MM.1S (cell line): ENCODE data around the gene NMD3.

Experiments
- CTCF ChIP-seq: fragments of 300-600 bp; sonication (generic); IDR thresholded peaks from 2 replicates; pipeline ENCODE4 v1.5.1; 2016; ENCODE audit warnings: antibody characterized with exemption, low read length, mixed read lengths
- EZH2 ChIP-seq: fragments of 300-600 bp; sonication (generic); optimal IDR thresholded peaks from 2 replicates; pipeline ENCODE3; 2017; ENCODE audit warnings: low read depth, mild to moderate bottlenecking, antibody characterized with exemption, low read length, mixed read lengths

- TF ChIP-seq CTCF, result no peak
- TF ChIP-seq EZH2, result no peak
Observed at GRCh38 chr3:161177991-161178390, 43.1 kb upstream of the NMD3 start.
